SU-DHL-6 (cell line): Measurements from ENCODE around the gene PRM3.

Source experiments
- CTCF ChIP-seq: fragments of 200-600 bp; sonication (generic); IDR thresholded peaks from one replicate; pipeline ENCODE4 v1.5.1; 2017; ENCODE audit warnings: antibody characterized with exemption, mild to moderate bottlenecking, low read length, moderate library complexity; ENCODE audit not compliant: insufficient read depth, poor library complexity, severe bottlenecking
- EZH2phosphoT487 ChIP-seq: fragments of 200-600 bp; sonication (generic), shearing (Covaris generic); conservative IDR thresholded peaks from 2 replicates; pipeline ENCODE4 v1.6.1; 2018; ENCODE audit warnings: mild to moderate bottlenecking, antibody characterized with exemption, low read length, moderate library complexity, mixed read lengths

GRCh38 chr16:11264155-11264832 lies 9.1 kb downstream of the PRM3 start:
- TF ChIP-seq CTCF (no peak), EZH2phosphoT487 (no peak)
